Erythroblast (primary cell): ENCODE data around the gene EDIL3.

Experiments used
- DNase-seq, 2 experiments: peaks; one replicate each; lab custom pipeline; 2025; lab: John Stamatoyannopoulos, UW
- GATA1 ChIP-seq: IDR thresholded peaks from 2 replicates; pipeline ENCODE4 v1.6.1; 2011; ENCODE audit warnings: low read depth, mild to moderate bottlenecking, control low read depth, low read length, moderate library complexity
- POLR2A ChIP-seq: IDR thresholded peaks from 2 replicates; pipeline ENCODE4 v1.6.1; 2011; ENCODE audit warnings: mild to moderate bottlenecking, low read length

EDIL3 gene

GRCh38 chr5:83891261-83891660 lies 493.4 kb downstream of the EDIL3 start:
- no peak for TF ChIP-seq POLR2A
- no peak for TF ChIP-seq GATA1
- DNase-seq = no peak
